ENCODE results near the gene MMADHC.
A peak's percentile ranks its signal among the peaks of the same experiment; 100 is the strongest.

MMADHC gene

DNA sequence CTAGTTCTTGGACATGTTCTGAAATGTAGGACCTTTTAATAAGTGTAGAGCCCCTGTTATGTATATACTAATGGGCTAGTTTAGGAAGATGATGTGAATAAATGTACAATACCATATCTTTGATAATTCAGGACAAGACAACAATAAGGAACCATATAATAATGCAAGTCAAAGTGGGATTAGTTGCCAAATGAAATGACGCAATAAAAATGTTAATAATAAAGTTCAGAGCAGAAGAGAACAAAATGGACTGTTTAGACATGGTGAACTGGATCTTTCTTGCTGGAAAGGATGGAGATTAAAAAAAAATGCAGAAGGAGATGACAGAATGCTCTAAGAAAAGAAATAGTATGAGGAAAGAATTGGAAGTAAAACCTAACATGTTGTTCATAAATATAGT is 43.7 kb downstream of the MMADHC start:
- no peak overlapping the region for H3K27ac ChIP-seq
- CTCF ChIA-PET = no interaction called here
- no peak for DNase-seq (ENCODE audit: low spot score)
- POLR2A ChIA-PET (ENCODE audit: low non-redundant PET) = no interaction called here
- TF ChIP-seq, protein P1, sequence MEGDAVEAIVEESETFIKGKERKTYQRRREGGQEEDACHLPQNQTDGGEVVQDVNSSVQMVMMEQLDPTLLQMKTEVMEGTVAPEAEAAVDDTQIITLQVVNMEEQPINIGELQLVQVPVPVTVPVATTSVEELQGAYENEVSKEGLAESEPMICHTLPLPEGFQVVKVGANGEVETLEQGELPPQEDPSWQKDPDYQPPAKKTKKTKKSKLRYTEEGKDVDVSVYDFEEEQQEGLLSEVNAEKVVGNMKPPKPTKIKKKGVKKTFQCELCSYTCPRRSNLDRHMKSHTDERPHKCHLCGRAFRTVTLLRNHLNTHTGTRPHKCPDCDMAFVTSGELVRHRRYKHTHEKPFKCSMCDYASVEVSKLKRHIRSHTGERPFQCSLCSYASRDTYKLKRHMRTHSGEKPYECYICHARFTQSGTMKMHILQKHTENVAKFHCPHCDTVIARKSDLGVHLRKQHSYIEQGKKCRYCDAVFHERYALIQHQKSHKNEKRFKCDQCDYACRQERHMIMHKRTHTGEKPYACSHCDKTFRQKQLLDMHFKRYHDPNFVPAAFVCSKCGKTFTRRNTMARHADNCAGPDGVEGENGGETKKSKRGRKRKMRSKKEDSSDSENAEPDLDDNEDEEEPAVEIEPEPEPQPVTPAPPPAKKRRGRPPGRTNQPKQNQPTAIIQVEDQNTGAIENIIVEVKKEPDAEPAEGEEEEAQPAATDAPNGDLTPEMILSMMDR (conservative IDR thresholded peaks at IDR 0.05; ENCODE audit: low read depth) = no peak

DNA sequence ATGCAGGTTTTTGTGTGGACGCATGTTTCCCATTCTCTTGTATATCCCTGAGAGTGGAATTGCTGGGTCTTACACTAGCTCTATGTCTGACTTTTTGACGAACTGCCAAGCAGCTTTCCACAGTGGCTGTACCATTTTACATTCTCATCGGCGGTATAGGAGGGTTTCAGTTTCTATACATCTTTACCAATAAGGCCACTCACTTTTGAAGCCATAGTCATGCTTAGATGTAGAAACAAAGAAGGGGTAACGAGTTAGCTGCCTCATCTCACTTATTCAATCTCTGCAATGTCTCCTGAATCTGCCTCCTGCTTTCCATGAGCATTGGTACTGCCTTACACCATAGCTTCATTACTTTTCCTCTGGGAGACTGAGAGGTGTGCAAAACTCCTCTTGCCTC is 47.4 kb downstream of the MMADHC start:
- POLR2A ChIA-PET (ENCODE audit: low non-redundant PET) = no interaction called here
- TF ChIP-seq, protein P1 (conservative IDR thresholded peaks at IDR 0.05; ENCODE audit: low read depth) = no peak
- H3K27ac ChIP-seq = no peak overlapping the region
- no peak for DNase-seq (ENCODE audit: low spot score)
- CTCF ChIA-PET = no interaction called here

DNA sequence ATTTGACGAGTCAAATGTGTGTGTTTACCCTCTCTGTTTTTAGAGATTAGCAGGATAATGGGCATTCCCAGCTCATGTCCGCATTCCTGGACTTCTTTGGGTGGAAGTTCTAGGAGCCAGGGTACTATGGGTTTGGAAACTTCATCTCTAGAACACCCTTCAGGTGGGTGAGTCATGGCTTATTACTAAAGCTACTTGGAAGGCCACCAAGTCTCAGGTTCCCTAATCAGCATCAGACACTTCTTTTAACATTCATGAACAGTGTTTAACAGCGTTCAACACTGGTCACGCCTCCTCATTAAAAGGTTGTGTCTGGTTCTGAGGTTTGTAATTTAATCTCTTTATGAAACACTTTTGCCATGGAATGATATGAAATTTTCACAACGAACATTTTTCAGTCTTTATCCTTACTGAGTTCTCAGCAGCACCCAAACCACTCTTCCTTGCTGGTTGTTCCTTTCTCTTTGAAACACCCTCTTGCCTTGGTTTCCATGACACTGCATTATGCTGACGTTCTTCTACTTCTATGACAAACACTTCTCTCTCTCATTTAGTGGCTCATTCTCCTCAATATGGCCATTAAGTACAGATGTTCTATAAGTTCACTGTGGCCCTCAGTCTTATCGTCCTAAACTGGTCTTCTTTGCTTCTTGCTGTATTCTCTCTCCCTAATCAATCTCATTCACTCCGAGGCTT is 49.3 kb downstream of the MMADHC start:
- DNase-seq (ENCODE audit: low spot score) = peak; percentile 83
- TF ChIP-seq, protein P1 (conservative IDR thresholded peaks at IDR 0.05; ENCODE audit: low read depth) = no peak
- POLR2A ChIA-PET (ENCODE audit: low non-redundant PET) = no interaction called here
- CTCF ChIA-PET = interaction anchor here (0.6 kb wide), 2 partner anchors 220 to 630 kb away, joined by 3 to 5 read pairs; no protein-coding TSS in a partner anchor
- peak overlapping the region; percentile 55 for H3K27ac ChIP-seq

DNA sequence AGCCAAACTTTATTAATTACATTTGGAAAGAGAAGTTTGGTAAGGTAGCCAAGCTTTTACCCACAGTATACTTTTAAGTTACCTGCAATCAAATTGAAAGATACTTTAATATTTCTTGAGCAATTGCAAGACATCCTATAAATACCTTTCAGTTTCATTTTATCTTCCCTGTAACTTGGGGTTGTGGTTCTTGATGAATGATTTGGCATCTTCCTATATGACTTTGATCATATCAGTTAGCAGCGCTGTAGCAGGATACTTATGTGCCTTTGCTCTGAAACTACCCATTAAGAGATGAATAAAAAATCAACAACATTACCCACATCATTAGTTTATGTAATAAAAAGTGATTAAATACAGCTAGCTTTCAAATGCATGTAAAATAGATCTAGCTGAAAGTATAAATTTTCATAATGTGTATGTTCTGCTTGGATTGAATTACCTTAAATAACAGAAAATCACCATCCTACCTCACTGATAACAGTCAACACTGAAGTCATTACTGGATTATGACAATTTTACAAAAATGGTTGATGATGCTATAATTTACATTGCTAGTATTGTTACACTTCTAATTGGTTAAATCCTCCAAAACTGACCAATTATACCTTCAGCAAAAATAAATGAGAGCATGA is 50.4 kb downstream of the MMADHC start:
- TF ChIP-seq, protein P1 (conservative IDR thresholded peaks at IDR 0.05; ENCODE audit: low read depth) = no peak
- no peak overlapping the region for H3K27ac ChIP-seq
- DNase-seq (ENCODE audit: low spot score) = no peak
- ChIA-PET CTCF (no interaction called here), POLR2A (ENCODE audit: low non-redundant PET) (no interaction called here)

DNA sequence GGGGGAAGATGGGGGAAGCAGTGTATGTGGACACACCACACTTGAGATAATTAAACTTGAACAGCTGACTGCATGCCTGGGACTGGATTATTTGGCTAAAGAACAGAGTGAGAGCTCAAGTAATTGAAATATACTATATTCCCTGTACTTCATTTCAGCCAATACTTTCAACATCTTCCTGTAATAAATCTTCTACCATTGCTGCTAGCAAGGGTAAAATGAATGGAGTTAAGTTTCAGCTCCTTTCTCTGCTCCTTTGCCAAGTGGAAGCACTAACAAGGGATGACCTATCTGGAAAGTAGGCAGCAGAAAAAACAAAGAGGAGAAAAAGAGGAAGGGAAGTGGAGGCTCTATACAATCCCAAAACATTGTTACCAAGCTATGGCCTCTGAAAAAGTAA is 50.9 kb downstream of the MMADHC start:
- TF ChIP-seq, protein P1 (conservative IDR thresholded peaks at IDR 0.05; ENCODE audit: low read depth) = no peak
- H3K27ac ChIP-seq = no peak overlapping the region
- POLR2A ChIA-PET (ENCODE audit: low non-redundant PET) = no interaction called here
- DNase-seq (ENCODE audit: low spot score) = no peak
- CTCF ChIA-PET = no interaction called here

DNA sequence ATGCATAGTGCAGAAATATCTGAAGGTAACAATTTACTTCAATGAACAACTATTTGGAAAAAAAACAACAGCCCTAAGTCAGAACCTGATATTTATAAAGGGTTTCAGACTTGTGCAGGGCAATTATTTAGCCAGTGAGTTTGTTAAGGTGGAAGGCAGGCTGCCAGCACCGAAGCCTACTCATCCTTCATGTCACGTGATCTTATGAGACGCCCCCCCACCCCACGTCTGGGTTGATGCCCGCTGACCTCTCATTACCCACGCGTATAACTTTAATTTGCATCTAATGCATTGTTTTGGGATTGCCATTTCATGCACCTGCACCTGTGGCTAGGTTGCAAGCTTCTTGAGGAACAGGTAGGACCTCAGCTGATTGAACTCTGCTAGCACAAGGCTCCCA is 52.9 kb downstream of the MMADHC start:
- CTCF ChIA-PET = no interaction called here
- DNase-seq (ENCODE audit: low spot score) = no peak
- no peak overlapping the region for H3K27ac ChIP-seq
- TF ChIP-seq, protein P1 (conservative IDR thresholded peaks at IDR 0.05; ENCODE audit: low read depth) = no peak
- POLR2A ChIA-PET (ENCODE audit: low non-redundant PET) = no interaction called here

Data from RWPE1 (cell line).